PC-3 (cell line): ENCODE measurements around the gene NDUFV1.

ENCODE experiments used
- EZH2phosphoT487 ChIP-seq: fragments of 300-600 bp; sonication (generic); IDR thresholded peaks from 2 replicates; pipeline ENCODE4 v1.6.1; 2018; ENCODE audit warnings: mild to moderate bottlenecking, antibody characterized with exemption, low read length, borderline replicate concordance
- TF ChIP-seq, protein P1 (sequence below): fragments of 300-600 bp; sonication (generic); conservative IDR thresholded peaks from 2 replicates; pipeline ENCODE4 v1.5.1; 2017; ENCODE audit warnings: antibody characterized with exemption, low read depth, mild to moderate bottlenecking, low read length

DNA sequence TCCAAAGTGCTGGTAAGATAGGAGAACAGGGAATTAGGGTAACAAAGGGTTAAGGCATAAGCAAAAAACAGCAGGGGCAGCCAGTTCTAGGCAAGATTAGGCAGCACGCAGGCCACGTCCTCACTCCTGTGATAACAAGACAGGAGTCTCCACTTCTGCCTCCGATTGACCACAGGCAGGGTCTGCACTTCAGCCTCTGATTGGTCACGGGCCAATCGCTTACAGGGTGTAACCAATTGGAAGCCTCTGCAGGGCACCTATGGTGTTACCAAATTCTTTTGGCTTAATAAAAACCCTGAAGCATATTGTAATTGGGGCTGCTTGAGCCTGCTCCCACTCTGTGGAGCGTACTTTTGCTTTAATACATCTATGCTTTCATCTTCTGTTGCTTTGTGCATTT, 35.3 kb upstream of the NDUFV1 start:
- TF ChIP-seq, protein P1, sequence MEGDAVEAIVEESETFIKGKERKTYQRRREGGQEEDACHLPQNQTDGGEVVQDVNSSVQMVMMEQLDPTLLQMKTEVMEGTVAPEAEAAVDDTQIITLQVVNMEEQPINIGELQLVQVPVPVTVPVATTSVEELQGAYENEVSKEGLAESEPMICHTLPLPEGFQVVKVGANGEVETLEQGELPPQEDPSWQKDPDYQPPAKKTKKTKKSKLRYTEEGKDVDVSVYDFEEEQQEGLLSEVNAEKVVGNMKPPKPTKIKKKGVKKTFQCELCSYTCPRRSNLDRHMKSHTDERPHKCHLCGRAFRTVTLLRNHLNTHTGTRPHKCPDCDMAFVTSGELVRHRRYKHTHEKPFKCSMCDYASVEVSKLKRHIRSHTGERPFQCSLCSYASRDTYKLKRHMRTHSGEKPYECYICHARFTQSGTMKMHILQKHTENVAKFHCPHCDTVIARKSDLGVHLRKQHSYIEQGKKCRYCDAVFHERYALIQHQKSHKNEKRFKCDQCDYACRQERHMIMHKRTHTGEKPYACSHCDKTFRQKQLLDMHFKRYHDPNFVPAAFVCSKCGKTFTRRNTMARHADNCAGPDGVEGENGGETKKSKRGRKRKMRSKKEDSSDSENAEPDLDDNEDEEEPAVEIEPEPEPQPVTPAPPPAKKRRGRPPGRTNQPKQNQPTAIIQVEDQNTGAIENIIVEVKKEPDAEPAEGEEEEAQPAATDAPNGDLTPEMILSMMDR: no peak
- no peak for TF ChIP-seq EZH2phosphoT487
